Esophagus muscularis mucosa (tissue), 4 donors: ENCODE measurements around the gene LRP1. TPM values are rescaled to one million over a fixed set of nuclear protein-coding genes. Genes with fewer than 3 reads are reported as not detected.
A peak's percentile ranks its signal among the peaks of the same experiment; 100 is the strongest.

Experiments
- DNase-seq: peaks from one replicate; pipeline ENCODE4 v3.0.0-alpha.2; 2017; ENCODE audit errors: extremely low spot score
- H3K27ac ChIP-seq, 4 donors: fragments of 200-600 bp; sonication (generic); replicated peaks in 1 of 4; 1 replicate in 3 of 4; 2 replicates in 1 of 4; pipeline ENCODE4 v1.5.1; 2016 to 2019; ENCODE audit warnings: mild to moderate bottlenecking in 1 of 4
- H3K27me3 ChIP-seq, 4 donors: fragments of 200-600 bp; sonication (generic); one replicate each; pipeline versions ENCODE4 v1.5.1 to v1.6.0; 2016 to 2019
- H3K36me3 ChIP-seq, 4 donors: fragments of 200-600 bp; sonication (generic); one replicate each; pipeline ENCODE4 v1.5.1; 2016 to 2019
- H3K4me1 ChIP-seq, 4 donors: fragments of 200-600 bp; sonication (generic); one replicate each; pipeline ENCODE4 v1.5.1; 2016 to 2019
- H3K4me3 ChIP-seq, 4 donors: fragments of 200-600 bp; sonication (generic); 1 replicate in 2 of 4; 2 replicates in 2 of 4; pipeline ENCODE4 v1.5.1; 2016 to 2019; ENCODE audit warnings: mild to moderate bottlenecking in 4 of 4, moderate library complexity in 1 of 4
- H3K9me3 ChIP-seq, 4 donors: fragments of 200-600 bp; sonication (generic); 1 replicate in 3 of 4; 2 replicates in 1 of 4; pipeline ENCODE4 v1.5.1; 2016 to 2019
- CTCF ChIP-seq, 3 experiments: fragments of 200-600 bp in 2 of 3; fragments of 450-650 bp in 1 of 3; sonication (generic) in 2 of 3; IDR thresholded peaks; one replicate each; pipeline ENCODE4 v1.5.1; 2017 to 2019; ENCODE audit warnings: antibody characterized with exemption in 3 of 3, mild to moderate bottlenecking in 2 of 3, moderate library complexity in 1 of 3
- EP300 ChIP-seq: sonication (generic); formaldehyde crosslinking; IDR thresholded peaks from one replicate; pipeline ENCODE4 v1.6.1; 2017; ENCODE audit warnings: antibody characterized with exemption
- POLR2A ChIP-seq: fragments of 450-650 bp; IDR thresholded peaks from one replicate; pipeline ENCODE4 v1.6.1; 2017; ENCODE audit warnings: antibody characterized with exemption, moderate library complexity, mild to moderate bottlenecking, low read depth
- POLR2AphosphoS5 ChIP-seq, 2 donors: sonication (generic); formaldehyde crosslinking; IDR thresholded peaks; one replicate each; pipeline ENCODE4 v1.6.1; 2017; ENCODE audit warnings: antibody characterized with exemption in 2 of 2
- WGBS: methylation state at CpG from one replicate; pipeline ENCODE4 v1.1.5; 2018; 5-methylcytosine and 5-hydroxymethylcytosine counted together
- intact Hi-C: fragments of 100-400 bp; cut with DNase I; formaldehyde crosslinking; loops from one replicate; pipeline ENCODE4 v1.15.1; 2023
- total RNA-seq, 4 donors: library from RNA; depleted of rRNA; stranded (reverse); fragments of >200 nt; gene quantifications; one replicate each; pipeline versions ENCODE4 v1.1.0 to v1.2.1, GENCODE V29; 2016

The LRP1 gene
- total RNA-seq, 4 donors from 2014 or later = 203 to 338 (median 250) TPM

GRCh38 chr12:57152639-57153038 is 24.4 kb downstream of the LRP1 start:
- intact Hi-C loops = no loop called here
- TF ChIP-seq CTCF (IDR thresholded peaks at IDR 0.05) (no peak), POLR2AphosphoS5 (IDR thresholded peaks at IDR 0.05) (peak; percentile 27 to 36)
- peaks cover 17 to 45% (median 38%) of the 10 kb centered on the region in 4 donors for H3K36me3 ChIP-seq

GRCh38 chr12:57153415-57153997 is 25.2 kb downstream of the LRP1 start:
- no peak for DNase-seq
- peaks cover 49 to 79% (median 73%) of the 10 kb centered on the region in 4 donors for H3K4me1 ChIP-seq
- peak overlapping the region; percentile 79 to 89 (median 82) for H3K27ac ChIP-seq
- peaks cover 17 to 52% (median 45%) of the 10 kb centered on the region in 4 donors for H3K36me3 ChIP-seq
- 75% methylated on average over 1 of the region's 1 CpG for WGBS
- intact Hi-C loops = no loop called here
- H3K4me3 ChIP-seq = no peak overlapping the region
- no peaks in the 10 kb centered on the region for H3K27me3 ChIP-seq
- TF ChIP-seq CTCF (IDR thresholded peaks at IDR 0.05) (no peak), POLR2AphosphoS5 (IDR thresholded peaks at IDR 0.05) (no peak), EP300 (no peak), POLR2A (no peak)
- no peaks in the 10 kb centered on the region for H3K9me3 ChIP-seq

More at GRCh38 chr12:57152639-57153038, 24.4 kb downstream of the LRP1 start:
- Histone ChIP-seq H3K27me3 (no peaks in the 10 kb centered on the region), H3K4me1 (peaks cover 54 to 79% (median 76%) of the 10 kb centered on the region in 4 donors), H3K4me3 (no peak overlapping the region), H3K27ac (peak overlapping the region; percentile 79 to 89 (median 82)), H3K9me3 (no peaks in the 10 kb centered on the region)
- DNase-seq = no peak
- 50% methylated on average over 4 of the region's 4 CpGs for WGBS

- Histone ChIP-seq H3K27ac (peak overlapping the region in 3 of 4 donors; percentile 34 to 89 (median 80)), H3K9me3 (no peaks in the 10 kb centered on the region), H3K36me3 (peaks cover 17 to 58% (median 49%) of the 10 kb centered on the region in 4 donors), H3K4me1 (peaks cover 46 to 79% (median 73%) of the 10 kb centered on the region in 4 donors), H3K27me3 (no peaks in the 10 kb centered on the region), H3K4me3 (no peak overlapping the region)
- intact Hi-C loops = no loop called here
- DNase-seq = no peak
- TF ChIP-seq CTCF (IDR thresholded peaks at IDR 0.05) = no peak
- no peak for TF ChIP-seq POLR2A
- WGBS = 92% methylated on average over 2 of the region's 6 CpGs
Measured at GRCh38 chr12:57154076-57154475, 25.8 kb downstream of the LRP1 start.

- Histone ChIP-seq H3K4me3 (no peak overlapping the region), H3K9me3 (no peaks in the 10 kb centered on the region), H3K36me3 (peaks cover 20 to 66% (median 58%) of the 10 kb centered on the region in 4 donors), H3K27ac (peak overlapping the region in 2 of 4 donors; percentile 12 to 13), H3K4me1 (peaks cover 38 to 75% (median 70%) of the 10 kb centered on the region in 4 donors), H3K27me3 (no peaks in the 10 kb centered on the region)
- WGBS = 79% methylated on average over 4 of the region's 5 CpGs
- intact Hi-C loops = no loop called here
- TF ChIP-seq CTCF (IDR thresholded peaks at IDR 0.05) = no peak
- TF ChIP-seq POLR2AphosphoS5 (IDR thresholded peaks at IDR 0.05) = no peak
- no peak for TF ChIP-seq POLR2A
- TF ChIP-seq EP300 = no peak
- DNase-seq = no peak
Measured at GRCh38 chr12:57154804-57155434, 26.6 kb downstream of the LRP1 start.
